Stimulated activated naive B cell treated with anti-CD40 and anti-IgM and Interleukin-4, amounts not matched to agents 10 μg/mL and 1 μg/mL and 100 μg/mL, for 72 hours (primary cell): ENCODE results near the gene BLM.
"Not testable (repeated sequence)": the region's sequence is repeated elsewhere in the genome, so short reads cannot be mapped to it uniquely, and the experiment has no call there.

Source experiments
- ATAC-seq, 2 donors: fragments of 150-1000 bp; cut with Tn5 transposase; replicated peaks; 2 replicates each; pipeline ENCODE4 v1.10.0; 2021; ENCODE audit warnings: moderate library complexity in 1 of 2
- DNase-seq: peaks from one replicate; pipeline ENCODE4 v3.0.0; 2021
- H3K27ac Mint-ChIP-seq: one replicate; pipeline ENCODE4 v1.8.0; 2022; ENCODE audit warnings: mild to moderate bottlenecking, mixed read lengths
- H3K27me3 Mint-ChIP-seq, 2 donors: one replicate each; pipeline ENCODE4 v1.8.0; 2022; ENCODE audit warnings: mixed read lengths in 2 of 2
- H3K36me3 Mint-ChIP-seq, 2 donors: one replicate each; pipeline ENCODE4 v1.8.0; 2022; ENCODE audit warnings: mixed read lengths in 2 of 2, mild to moderate bottlenecking in 1 of 2
- H3K4me1 Mint-ChIP-seq, 2 donors: one replicate each; pipeline ENCODE4 v1.8.0; 2022; ENCODE audit warnings: mixed read lengths in 2 of 2, mild to moderate bottlenecking in 1 of 2
- H3K4me3 Mint-ChIP-seq, 2 donors: one replicate each; pipeline ENCODE4 v1.8.0; 2022; ENCODE audit warnings: mild to moderate bottlenecking in 2 of 2, mixed read lengths in 2 of 2, moderate library complexity in 1 of 2
- H3K9me3 Mint-ChIP-seq, 2 donors: one replicate each; pipeline ENCODE4 v1.8.0; 2022; ENCODE audit warnings: mixed read lengths in 2 of 2, mild to moderate bottlenecking in 1 of 2

BLM gene

DNA sequence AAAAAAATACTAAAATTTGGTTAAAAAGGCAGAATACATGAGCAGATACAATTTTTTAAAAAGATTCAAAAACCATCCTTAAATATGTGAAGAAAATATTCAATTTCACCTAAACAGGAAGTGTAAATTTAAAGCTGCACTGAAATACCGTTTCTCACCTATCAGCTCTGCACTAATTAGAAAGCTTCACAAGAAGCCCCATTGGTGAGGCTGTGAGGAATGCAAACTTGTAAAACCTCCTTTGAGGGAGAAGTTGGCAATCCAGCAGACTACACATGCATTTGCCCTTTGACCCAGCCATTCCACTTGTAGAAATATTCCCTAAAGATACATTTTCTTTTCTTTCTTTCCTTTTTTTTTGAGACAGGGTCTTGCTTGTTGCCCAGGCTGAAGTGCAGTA lies 18.8 kb downstream of the BLM start:
- no peak overlapping the region for H3K4me3 Mint-ChIP-seq
- peaks cover 0 to 11% of the 10 kb centered on the region in 2 donors for H3K4me1 Mint-ChIP-seq
- peaks cover 4% of the 10 kb centered on the region in 2 donors for H3K9me3 Mint-ChIP-seq
- H3K27ac Mint-ChIP-seq = no peak overlapping the region
- ATAC-seq (no peak), DNase-seq (no peak)
- no peaks in the 10 kb centered on the region for H3K27me3 Mint-ChIP-seq
- H3K36me3 Mint-ChIP-seq = peaks cover 8 to 29% of the 10 kb centered on the region in 2 donors

DNA sequence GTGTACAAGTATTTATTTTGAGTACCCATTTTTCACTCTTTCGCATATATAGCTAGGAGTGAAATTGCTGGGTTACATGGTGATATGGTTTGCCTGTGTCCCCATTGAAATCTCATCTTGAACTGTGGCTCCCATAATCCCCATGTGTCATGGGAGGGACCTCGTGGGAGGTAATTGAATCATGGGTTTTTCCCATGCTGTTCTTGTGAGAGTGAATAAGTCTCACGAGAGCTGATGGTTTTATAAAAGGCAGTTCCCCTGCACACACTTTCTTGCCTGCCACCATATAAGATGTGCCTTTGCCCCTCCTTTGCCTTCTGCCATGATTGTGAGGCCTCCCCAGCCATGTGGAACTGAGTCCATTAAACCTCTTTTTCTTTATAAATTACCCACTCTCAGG lies 23.4 kb downstream of the BLM start:
- Mint-ChIP-seq H3K4me1 (peaks cover 0 to 23% of the 10 kb centered on the region in 2 donors), H3K36me3 (peaks cover 13 to 24% of the 10 kb centered on the region in 2 donors)
- H3K27ac Mint-ChIP-seq, H3K4me3 Mint-ChIP-seq, DNase-seq, H3K27me3 Mint-ChIP-seq, H3K9me3 Mint-ChIP-seq: not testable (repeated sequence)
- ATAC-seq = peak in 1 of 2 donors; percentile 36

DNA sequence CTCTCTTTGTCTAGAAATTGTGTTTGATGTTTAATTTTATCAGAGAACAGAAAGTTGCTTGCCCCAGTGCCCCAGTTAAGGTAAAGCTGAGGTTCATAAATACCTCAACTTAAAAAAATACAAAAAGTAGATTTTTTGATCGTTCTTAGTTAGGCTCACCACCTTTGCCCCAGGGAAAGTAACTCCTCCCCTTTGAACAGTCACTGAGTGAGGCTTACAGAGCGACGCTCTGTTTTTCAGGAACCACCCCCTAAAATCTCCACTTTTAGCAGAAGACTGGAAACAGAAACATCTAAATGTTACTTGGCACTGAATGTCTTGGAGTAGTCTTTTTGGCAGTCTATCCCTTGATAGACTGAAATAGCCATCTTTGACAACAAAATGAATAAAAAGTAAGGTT lies 24.9 kb downstream of the BLM start:
- H3K4me3 Mint-ChIP-seq = no peak overlapping the region
- H3K27me3 Mint-ChIP-seq = no peaks in the 10 kb centered on the region
- H3K27ac Mint-ChIP-seq = no peak overlapping the region
- peaks cover 0 to 23% of the 10 kb centered on the region in 2 donors for H3K4me1 Mint-ChIP-seq
- peaks cover 11 to 24% of the 10 kb centered on the region in 2 donors for H3K36me3 Mint-ChIP-seq
- no peak for ATAC-seq
- DNase-seq = no peak
- peaks cover 8 to 9% of the 10 kb centered on the region in 2 donors for H3K9me3 Mint-ChIP-seq

DNA sequence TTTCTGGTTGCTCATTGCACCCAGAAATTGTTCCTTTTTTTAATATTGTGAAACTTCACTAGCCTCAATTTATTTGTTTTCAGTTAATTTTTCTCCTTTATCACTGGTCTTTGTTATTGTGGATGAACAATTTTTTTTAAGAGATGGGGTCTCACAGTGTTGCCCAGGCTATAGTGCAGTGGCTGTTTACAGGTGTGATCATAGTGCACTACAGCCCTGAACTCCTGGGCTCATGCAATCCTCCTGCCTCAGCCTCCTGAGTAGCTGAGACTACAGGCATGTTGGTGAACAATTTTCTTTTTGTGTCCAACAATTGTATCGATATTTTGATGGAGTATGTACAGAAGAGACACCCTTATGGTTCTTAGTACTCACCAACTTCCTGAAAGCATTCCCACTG lies 26.3 kb downstream of the BLM start:
- Mint-ChIP-seq H3K27me3 (no peaks in the 10 kb centered on the region), H3K4me3 (no peak overlapping the region), H3K36me3 (peaks cover 13 to 27% of the 10 kb centered on the region in 2 donors), H3K9me3 (peaks cover 8 to 9% of the 10 kb centered on the region in 2 donors), H3K4me1 (peaks cover 0 to 23% of the 10 kb centered on the region in 2 donors), H3K27ac (peak overlapping the region; percentile 25)
- no peak for DNase-seq
- ATAC-seq = no peak

DNA sequence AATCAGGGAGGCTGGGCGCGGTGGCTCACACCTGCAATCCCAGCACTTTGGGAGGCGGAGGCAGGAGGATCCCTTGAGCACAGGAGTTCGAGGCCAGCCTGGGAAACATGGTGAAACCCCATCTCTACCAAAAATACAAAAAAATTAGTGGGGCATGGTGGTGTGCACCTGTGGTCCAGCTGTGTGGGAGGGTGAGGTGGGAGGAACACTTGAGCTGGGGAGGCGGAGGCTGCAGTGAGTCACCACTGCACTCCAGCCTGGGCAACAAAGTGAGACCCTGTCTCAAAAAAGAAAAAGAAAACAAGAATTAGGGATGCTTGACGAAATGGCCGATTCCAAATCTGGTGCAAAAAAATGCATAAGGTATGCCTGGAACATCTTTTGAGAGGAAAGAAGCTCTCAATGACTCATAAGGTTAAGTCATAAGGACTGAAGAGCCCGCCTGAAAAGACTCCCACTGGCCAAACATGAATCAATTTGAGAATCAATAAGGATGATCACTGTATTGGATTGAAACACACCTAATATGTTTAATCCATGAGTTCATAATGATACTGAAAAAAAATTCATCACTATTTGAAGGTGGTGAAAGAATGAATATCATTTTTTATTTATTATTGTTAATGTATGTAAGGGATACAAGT lies 27.7 kb downstream of the BLM start:
- H3K9me3 Mint-ChIP-seq = peaks cover 8 to 9% of the 10 kb centered on the region in 2 donors
- H3K4me1 Mint-ChIP-seq = peaks cover 0 to 22% of the 10 kb centered on the region in 2 donors
- H3K27me3 Mint-ChIP-seq = no peaks in the 10 kb centered on the region
- H3K27ac Mint-ChIP-seq = no peak overlapping the region
- DNase-seq (no peak), ATAC-seq (no peak)
- H3K36me3 Mint-ChIP-seq = peaks cover 11 to 19% of the 10 kb centered on the region in 2 donors
- H3K4me3 Mint-ChIP-seq = no peak overlapping the region

DNA sequence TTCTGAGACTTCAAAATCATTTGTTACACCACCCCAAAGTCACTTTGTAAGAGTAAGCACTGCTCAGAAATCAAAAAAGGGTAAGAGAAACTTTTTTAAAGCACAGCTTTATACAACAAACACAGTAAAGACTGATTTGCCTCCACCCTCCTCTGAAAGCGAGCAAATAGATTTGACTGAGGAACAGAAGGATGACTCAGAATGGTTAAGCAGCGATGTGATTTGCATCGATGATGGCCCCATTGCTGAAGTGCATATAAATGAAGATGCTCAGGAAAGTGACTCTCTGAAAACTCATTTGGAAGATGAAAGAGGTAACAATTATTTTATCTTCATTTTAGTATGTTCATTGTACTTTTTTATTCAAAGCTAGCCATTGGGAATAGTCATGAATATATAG lies 32.6 kb downstream of the BLM start:
- no peak overlapping the region for H3K4me3 Mint-ChIP-seq
- no peaks in the 10 kb centered on the region for H3K9me3 Mint-ChIP-seq
- H3K36me3 Mint-ChIP-seq = peaks cover 2 to 14% of the 10 kb centered on the region in 2 donors
- peaks cover 0 to 2% of the 10 kb centered on the region in 2 donors for H3K4me1 Mint-ChIP-seq
- H3K27ac Mint-ChIP-seq = peak overlapping the region; percentile 42
- no peaks in the 10 kb centered on the region for H3K27me3 Mint-ChIP-seq
- DNase-seq (no peak), ATAC-seq (peak in 1 of 2 donors; percentile 50)

DNA sequence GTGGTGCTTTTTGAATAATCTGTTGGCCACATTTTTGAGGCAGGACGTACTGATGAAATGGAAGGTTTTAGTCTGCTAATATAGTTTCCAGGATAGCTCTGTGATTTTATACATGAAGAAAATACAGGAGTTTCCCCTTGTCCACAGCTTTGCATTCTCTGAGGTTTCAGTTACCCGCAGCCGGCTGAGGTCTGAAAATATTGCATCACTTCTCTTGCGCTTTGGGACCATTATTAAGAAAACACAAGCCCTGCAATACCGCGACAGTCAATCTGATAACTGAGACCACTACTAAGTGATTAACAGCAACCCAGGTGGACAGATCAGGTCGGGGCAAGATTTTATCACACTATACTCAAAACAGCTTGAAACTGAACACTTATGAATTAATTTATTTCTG lies 33.0 kb downstream of the BLM start:
- no peaks in the 10 kb centered on the region for H3K9me3 Mint-ChIP-seq
- H3K27ac Mint-ChIP-seq = peak overlapping the region; percentile 42
- H3K27me3 Mint-ChIP-seq = no peaks in the 10 kb centered on the region
- ATAC-seq (peak in 1 of 2 donors; percentile 33), DNase-seq (no peak)
- no peak overlapping the region for H3K4me3 Mint-ChIP-seq
- peaks cover 2 to 19% of the 10 kb centered on the region in 2 donors for H3K36me3 Mint-ChIP-seq
- H3K4me1 Mint-ChIP-seq = peaks cover 0 to 2% of the 10 kb centered on the region in 2 donors

DNA sequence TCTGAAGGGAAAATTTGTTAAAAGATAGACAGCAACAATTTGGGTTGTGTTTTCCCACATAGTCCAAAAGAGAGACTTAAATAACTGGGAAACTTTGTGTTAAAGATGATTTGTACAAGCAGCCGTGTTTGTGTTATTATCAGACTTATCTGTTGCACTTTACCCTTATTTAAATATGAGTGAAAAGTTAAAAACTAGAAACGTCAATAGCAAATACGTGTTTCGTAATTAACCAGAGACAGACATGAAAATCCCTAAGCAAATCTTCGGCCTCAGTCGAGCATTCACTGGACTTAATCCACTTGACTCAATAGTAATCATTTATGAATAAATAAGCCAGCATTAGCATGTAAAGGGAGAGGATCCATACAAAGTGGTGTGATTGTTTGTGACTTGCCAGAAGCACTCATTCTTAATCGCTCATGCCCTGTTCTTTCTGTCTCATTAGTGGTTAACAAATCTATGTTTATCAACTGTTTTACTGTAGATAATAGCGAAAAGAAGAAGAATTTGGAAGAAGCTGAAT lies 34.2 kb downstream of the BLM start:
- no peak overlapping the region for H3K27ac Mint-ChIP-seq

DNA sequence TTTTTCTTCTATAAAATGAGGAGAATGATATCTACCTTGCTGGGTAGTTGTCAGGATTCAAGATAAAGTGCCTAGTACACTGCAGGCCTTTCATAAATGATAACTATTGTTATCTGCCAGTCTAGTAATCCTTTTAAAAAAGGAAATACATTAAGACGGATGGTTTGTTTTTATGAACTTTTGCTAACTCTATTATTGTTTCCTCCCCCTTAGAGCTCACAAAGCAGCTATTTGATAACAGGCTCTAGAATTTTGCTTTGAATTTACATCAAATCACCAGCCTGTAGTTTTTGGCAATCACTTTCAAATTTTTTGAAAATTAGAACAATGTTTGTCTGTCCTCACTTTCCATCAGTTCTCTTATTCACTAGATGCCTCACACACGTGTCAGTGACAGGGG lies 39.8 kb downstream of the BLM start:
- ATAC-seq = no peak
- DNase-seq = no peak
- H3K27ac Mint-ChIP-seq = no peak overlapping the region
- H3K4me3 Mint-ChIP-seq = no peak overlapping the region
- H3K27me3 Mint-ChIP-seq = no peaks in the 10 kb centered on the region
- H3K9me3 Mint-ChIP-seq = no peaks in the 10 kb centered on the region
- H3K36me3 Mint-ChIP-seq = peaks cover 11 to 37% of the 10 kb centered on the region in 2 donors
- H3K4me1 Mint-ChIP-seq = no peaks in the 10 kb centered on the region

More for the DNA sequence above, 34.2 kb downstream of the BLM start:
- Mint-ChIP-seq H3K4me3 (no peak overlapping the region), H3K27me3 (no peaks in the 10 kb centered on the region), H3K4me1 (peaks cover 0 to 2% of the 10 kb centered on the region in 2 donors), H3K9me3 (no peaks in the 10 kb centered on the region), H3K36me3 (peaks cover 7 to 26% of the 10 kb centered on the region in 2 donors)
- DNase-seq (no peak), ATAC-seq (no peak)

DNA sequence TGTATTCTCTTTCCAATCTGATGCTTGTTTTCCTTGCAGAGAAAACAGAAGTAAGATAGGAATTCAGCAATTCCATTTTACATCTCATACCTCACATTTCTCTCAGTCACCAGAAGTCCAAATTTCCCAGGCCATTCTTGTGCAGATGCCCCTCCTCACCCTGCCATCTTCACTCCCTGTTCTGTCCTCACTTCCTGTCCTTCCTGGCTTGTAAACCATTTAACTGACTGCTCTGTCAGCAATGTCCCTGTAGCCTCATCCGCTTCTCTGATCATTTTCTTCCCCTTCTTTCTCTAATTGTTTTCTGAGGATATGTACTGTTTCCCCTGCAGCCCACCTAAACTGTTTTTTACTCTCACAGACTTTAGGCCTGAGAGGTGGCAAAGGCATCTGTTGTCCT lies 40.3 kb downstream of the BLM start:
- H3K4me3 Mint-ChIP-seq = no peak overlapping the region
- no peak overlapping the region for H3K27ac Mint-ChIP-seq
- no peaks in the 10 kb centered on the region for H3K9me3 Mint-ChIP-seq

DNA sequence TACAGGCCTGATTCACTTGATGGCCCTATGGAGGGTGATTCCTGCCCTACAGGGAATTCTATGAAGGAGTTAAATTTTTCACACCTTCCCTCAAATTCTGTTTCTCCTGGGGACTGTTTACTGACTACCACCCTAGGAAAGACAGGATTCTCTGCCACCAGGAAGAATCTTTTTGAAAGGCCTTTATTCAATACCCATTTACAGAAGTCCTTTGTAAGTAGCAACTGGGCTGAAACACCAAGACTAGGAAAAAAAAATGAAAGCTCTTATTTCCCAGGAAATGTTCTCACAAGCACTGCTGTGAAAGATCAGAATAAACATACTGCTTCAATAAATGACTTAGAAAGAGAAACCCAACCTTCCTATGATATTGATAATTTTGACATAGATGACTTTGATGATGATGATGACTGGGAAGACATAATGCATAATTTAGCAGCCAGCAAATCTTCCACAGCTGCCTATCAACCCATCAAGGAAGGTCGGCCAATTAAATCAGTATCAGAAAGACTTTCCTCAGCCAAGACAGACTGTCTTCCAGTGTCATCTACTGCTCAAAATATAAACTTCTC lies 43.6 kb downstream of the BLM start:
- ATAC-seq (no peak), DNase-seq (no peak)
- Mint-ChIP-seq H3K27ac (no peak overlapping the region), H3K9me3 (no peaks in the 10 kb centered on the region), H3K4me3 (no peak overlapping the region), H3K4me1 (no peaks in the 10 kb centered on the region), H3K36me3 (peaks cover 13 to 30% of the 10 kb centered on the region in 2 donors), H3K27me3 (no peaks in the 10 kb centered on the region)

More for the DNA sequence above, 40.3 kb downstream of the BLM start:
- Mint-ChIP-seq H3K36me3 (peaks cover 14 to 42% of the 10 kb centered on the region in 2 donors), H3K27me3 (no peaks in the 10 kb centered on the region), H3K4me1 (no peaks in the 10 kb centered on the region)
- ATAC-seq (no peak), DNase-seq (no peak)

DNA sequence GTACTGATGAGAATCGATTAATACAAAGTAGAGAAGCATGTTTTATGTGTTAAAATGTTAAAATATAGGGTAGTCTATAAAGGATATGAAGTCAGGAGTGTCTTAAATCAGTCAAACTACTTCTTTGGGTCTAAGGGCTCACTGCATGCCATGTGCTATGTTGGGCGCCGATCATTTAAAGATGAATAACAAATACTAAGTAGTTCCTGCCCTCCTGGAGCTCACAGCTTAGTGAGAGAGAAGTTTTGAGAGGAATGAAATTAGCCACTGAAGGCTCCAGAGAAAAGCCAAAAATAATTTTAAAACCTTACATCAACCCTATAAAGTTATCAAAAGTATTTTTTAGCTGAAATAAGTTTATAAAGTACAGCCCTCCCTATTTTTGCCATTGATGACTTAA lies 44.5 kb downstream of the BLM start:
- ATAC-seq (no peak), DNase-seq (no peak)
- Mint-ChIP-seq H3K27ac (no peak overlapping the region), H3K4me1 (no peaks in the 10 kb centered on the region), H3K4me3 (no peak overlapping the region), H3K27me3 (no peaks in the 10 kb centered on the region), H3K9me3 (no peaks in the 10 kb centered on the region), H3K36me3 (peaks cover 12 to 29% of the 10 kb centered on the region in 2 donors)

DNA sequence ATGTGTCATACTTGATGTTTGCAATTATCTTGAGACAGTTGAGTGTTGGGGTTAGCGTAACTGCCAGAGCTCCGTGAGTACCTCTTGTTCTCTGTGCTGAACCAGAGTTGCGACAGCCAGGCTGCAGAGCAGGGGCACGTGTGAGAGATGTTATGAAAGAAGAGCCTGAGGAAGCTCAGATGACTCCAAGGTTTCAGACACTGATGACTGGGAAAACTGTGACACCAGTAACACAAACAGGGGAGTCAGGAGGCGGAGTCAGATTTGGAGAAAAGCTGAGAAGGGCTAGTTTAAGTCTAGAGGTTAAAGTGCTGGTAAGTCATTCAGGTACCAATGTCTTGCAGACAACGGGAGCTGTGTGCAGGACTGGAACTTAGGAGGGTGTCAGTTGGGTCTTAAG lies 45.0 kb downstream of the BLM start:
- Mint-ChIP-seq H3K27ac (no peak overlapping the region), H3K9me3 (no peaks in the 10 kb centered on the region), H3K4me1 (no peaks in the 10 kb centered on the region), H3K36me3 (peaks cover 12 to 28% of the 10 kb centered on the region in 2 donors), H3K4me3 (no peak overlapping the region), H3K27me3 (no peaks in the 10 kb centered on the region)
- ATAC-seq (no peak), DNase-seq (no peak)

DNA sequence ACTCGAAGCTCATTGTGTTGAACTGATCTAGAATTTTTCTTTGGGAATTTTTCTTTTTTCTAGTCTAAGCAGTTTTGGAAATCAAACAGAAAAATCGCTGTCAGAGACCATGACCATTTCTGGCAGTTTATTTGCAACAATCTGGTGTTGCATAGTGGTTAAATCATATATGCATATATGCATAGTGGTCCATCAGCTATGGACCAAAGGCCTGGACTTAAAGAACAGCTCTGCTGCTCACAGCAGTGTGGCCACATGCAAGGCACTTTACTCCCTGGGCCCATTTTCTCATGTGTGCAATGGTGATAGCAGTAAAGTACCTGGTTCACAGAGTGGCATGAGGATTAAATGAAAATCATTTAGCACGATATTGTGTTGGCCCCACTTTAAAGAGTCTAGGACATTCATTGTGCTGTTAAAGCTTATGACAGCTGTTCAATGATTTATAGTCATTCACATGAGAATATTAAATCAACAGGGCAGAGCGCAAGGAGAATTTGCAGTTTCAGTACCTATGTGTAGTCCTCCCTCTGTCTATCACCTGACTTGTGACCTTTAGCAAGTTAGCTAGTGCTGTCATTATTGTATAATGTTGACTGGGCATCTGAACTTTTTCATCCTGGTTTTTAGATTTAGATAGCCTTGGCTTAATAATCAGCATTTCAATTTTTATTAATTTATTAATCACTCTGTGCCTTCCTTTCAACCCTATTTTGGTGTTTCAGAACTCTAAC lies 46.4 kb downstream of the BLM start:
- Mint-ChIP-seq H3K4me3 (no peak overlapping the region), H3K4me1 (no peaks in the 10 kb centered on the region), H3K9me3 (no peaks in the 10 kb centered on the region), H3K27me3 (no peaks in the 10 kb centered on the region), H3K27ac (no peak overlapping the region), H3K36me3 (peaks cover 8 to 27% of the 10 kb centered on the region in 2 donors)
- DNase-seq (no peak), ATAC-seq (no peak)
